Lower lobe of right lung (tissue), 2 donors: Measurements from ENCODE around the gene SLC48A1. TPM values are rescaled to one million over a fixed set of nuclear protein-coding genes. Genes with fewer than 3 reads are reported as not detected.
A peak's percentile ranks its signal among the peaks of the same experiment; 100 is the strongest.

Source experiments
- ATAC-seq, 2 donors: fragments of 200-7000 bp; cut with Tn5 transposase; one replicate each; pipeline ENCODE4 v1.9.1; 2020 to 2022; ENCODE audit warnings: mild to moderate bottlenecking in 2 of 2, moderate library complexity in 2 of 2
- DNase-seq: peaks from one replicate; pipeline ENCODE4 v3.0.0-alpha.2; 2020
- H3K27ac ChIP-seq: fragments of 200-600 bp; one replicate; pipeline ENCODE4 v1.8.0; 2022
- H3K27me3 ChIP-seq: fragments of 200-600 bp; one replicate; pipeline ENCODE4 v1.8.0; 2022; ENCODE audit warnings: low read depth
- H3K36me3 ChIP-seq: fragments of 200-600 bp; one replicate; pipeline ENCODE4 v1.8.0; 2022; ENCODE audit warnings: mild to moderate bottlenecking
- H3K4me1 ChIP-seq: fragments of 200-600 bp; one replicate; pipeline ENCODE4 v1.8.0; 2022
- H3K4me3 ChIP-seq: fragments of 200-600 bp; one replicate; pipeline ENCODE4 v1.8.0; 2022; ENCODE audit warnings: mild to moderate bottlenecking
- H3K9me3 ChIP-seq: fragments of 200-600 bp; one replicate; pipeline ENCODE4 v1.8.0; 2022
- intact Hi-C: fragments of 100-400 bp; cut with DNase I; formaldehyde crosslinking; loops from one replicate; pipeline ENCODE4 v1.11.0; 2022
- total RNA-seq: library from RNA; stranded (reverse); fragmentation: NEBNext Ultra II Directional; extraction: Animal tissue kit (Norgen Biotek cat#: 25700); gene quantifications from one replicate; pipeline ENCODE4 v1.2.1, GENCODE V29; 2021
- TF ChIP-seq, protein P1 (sequence below): fragments of 200-600 bp; IDR thresholded peaks from one replicate; pipeline ENCODE4 v1.8.0; 2022; ENCODE audit warnings: antibody characterized with exemption, mild to moderate bottlenecking
- donor health status: DM: no; HTN: yes; CAD: no; lungs with severe emphysema.

Gene SLC48A1
- total RNA-seq, 1 donor from 2014 or later = 39.9 TPM

DNA sequence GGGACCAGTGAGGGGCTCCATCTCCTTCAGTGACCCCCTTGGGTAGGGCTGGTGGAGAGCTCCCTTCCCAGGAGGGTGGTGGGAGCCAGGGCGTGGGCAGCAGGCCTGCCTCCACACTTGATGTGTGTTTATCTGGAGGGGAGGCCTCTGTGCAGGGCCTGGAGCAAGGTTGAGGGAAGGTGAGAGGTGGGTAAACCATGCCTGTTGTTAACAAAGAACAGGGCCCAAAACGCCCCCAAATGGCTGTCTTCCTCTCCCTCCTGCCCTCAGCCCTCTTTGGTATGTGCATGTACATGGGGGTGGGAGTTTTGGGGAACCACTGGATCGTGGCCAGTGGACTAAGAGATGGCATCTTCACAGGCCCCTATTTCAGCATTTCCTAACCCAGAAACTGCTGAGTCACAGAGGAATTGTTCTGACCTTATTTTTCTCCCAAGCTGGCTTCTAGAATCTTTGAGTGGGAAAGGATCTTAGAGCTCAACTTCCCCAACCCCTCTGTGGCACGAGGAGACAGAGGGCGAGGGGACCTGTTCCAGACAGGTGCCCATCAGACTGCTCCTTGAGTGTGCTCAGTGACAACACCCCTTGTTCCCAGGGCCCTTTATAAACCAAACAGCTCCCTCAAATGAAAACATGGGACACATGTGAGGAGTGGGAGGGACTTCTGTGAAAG, 3.6 kb downstream of the SLC48A1 start:
- peaks cover under 1% of the 10 kb centered on the region for H3K36me3 ChIP-seq
- H3K4me1 ChIP-seq = peaks cover 68% of the 10 kb centered on the region
- no peak for ATAC-seq
- peak; percentile 44 for DNase-seq
- H3K27ac ChIP-seq = peak overlapping the region; percentile 43
- H3K27me3 ChIP-seq = no peaks in the 10 kb centered on the region
- H3K4me3 ChIP-seq = no peak overlapping the region
- TF ChIP-seq, protein P1, sequence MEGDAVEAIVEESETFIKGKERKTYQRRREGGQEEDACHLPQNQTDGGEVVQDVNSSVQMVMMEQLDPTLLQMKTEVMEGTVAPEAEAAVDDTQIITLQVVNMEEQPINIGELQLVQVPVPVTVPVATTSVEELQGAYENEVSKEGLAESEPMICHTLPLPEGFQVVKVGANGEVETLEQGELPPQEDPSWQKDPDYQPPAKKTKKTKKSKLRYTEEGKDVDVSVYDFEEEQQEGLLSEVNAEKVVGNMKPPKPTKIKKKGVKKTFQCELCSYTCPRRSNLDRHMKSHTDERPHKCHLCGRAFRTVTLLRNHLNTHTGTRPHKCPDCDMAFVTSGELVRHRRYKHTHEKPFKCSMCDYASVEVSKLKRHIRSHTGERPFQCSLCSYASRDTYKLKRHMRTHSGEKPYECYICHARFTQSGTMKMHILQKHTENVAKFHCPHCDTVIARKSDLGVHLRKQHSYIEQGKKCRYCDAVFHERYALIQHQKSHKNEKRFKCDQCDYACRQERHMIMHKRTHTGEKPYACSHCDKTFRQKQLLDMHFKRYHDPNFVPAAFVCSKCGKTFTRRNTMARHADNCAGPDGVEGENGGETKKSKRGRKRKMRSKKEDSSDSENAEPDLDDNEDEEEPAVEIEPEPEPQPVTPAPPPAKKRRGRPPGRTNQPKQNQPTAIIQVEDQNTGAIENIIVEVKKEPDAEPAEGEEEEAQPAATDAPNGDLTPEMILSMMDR = no peak
- H3K9me3 ChIP-seq = no peaks in the 10 kb centered on the region
- intact Hi-C loops = loop anchor here (5.0 kb wide), 1 partner anchor 34 kb away; no protein-coding TSS in a partner anchor

DNA sequence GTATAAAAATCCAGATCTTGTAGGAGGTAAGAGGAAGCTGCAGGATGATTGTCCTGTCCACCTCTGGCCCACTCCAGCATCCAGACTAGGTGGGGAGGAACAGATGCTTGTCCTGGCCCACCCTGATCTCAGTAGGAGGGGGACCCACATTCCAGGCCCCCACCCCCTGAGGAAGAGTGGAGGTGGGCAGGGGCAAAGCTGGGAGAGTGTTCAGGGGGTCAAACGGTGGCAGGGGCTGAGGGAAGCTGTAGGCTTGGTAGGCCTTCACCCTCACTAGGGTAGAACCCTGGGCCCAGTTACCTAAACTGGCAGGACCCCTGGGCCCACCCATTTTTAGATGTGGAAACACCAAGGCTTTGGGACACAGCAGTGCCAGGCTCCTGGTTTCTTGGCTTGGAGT, 4.1 kb downstream of the SLC48A1 start:
- Histone ChIP-seq H3K4me3 (no peak overlapping the region), H3K27me3 (no peaks in the 10 kb centered on the region), H3K9me3 (no peaks in the 10 kb centered on the region), H3K27ac (peak overlapping the region; percentile 43), H3K4me1 (peaks cover 67% of the 10 kb centered on the region), H3K36me3 (peaks cover 6% of the 10 kb centered on the region)
- TF ChIP-seq, protein P1 = no peak
- ATAC-seq = no peak
- intact Hi-C loops = loop anchor here (5.0 kb wide), 1 partner anchor 35 kb away; no protein-coding TSS in a partner anchor
- no peak for DNase-seq

DNA sequence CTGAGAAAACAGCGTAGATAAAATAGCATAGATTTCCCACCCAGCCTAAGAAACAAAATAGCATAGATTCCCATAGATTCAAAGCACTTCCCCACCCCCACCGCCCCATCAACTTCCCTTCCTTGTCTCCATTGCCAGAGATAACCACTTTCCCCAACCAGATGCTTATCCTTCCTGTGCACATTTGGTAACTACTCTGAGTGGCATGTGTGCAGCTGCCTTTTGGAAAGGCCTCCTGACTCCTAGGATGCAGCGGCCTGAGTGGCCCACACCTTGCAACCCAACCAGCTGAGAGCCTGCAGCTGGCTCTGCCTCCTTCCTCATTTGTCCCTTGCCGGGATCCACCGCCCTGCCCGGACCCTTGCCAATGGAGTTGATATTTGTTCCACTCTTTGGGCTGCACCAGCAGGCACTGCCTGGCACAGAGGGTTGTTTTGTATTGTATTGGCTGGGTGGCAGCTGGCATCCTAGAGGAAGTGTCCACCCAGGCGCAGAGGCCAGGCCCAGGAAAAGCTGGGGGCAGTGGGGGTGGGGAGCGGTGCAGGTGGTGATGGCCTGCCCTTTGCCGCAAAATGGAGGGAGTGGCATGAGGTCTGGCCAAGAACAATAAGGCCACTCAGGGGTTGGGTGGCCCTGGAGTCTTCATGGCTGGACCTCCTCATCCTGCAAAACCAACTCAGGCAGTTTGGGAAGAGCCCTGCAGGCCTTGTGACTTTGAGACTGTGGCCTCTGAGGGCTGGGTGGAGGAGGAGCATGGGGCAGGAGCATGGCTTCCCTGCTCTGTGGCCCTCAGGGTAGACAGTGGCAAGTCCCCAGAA, 4.9 kb downstream of the SLC48A1 start:
- intact Hi-C loops = loop anchor here (5.0 kb wide), 1 partner anchor 36 kb away; no protein-coding TSS in a partner anchor
- TF ChIP-seq, protein P1 = no peak
- H3K36me3 ChIP-seq = peaks cover 14% of the 10 kb centered on the region
- H3K27me3 ChIP-seq = no peaks in the 10 kb centered on the region
- H3K9me3 ChIP-seq = no peaks in the 10 kb centered on the region
- peak; percentile 57 for DNase-seq
- no peak for ATAC-seq
- no peak overlapping the region for H3K4me3 ChIP-seq
- peaks cover 61% of the 10 kb centered on the region for H3K4me1 ChIP-seq
- peak overlapping the region; percentile 43 for H3K27ac ChIP-seq

DNA sequence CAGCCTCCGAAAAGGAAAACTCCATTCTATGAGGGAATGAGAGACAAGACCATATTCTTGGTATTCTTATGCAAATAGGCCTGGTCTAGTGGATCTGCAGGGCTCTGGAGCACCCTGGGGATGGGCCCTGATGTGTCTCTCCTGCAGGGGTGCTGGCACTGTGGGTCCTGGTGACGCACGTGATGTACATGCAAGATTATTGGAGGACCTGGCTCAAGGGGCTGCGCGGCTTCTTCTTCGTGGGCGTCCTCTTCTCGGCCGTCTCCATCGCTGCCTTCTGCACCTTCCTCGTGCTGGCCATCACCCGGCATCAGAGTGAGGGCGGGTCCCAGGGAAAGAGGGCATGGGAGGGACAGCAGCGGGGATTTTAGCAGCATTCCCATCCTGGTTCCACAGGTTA, 5.8 kb downstream of the SLC48A1 start:
- TF ChIP-seq, protein P1 = no peak
- intact Hi-C loops = loop anchor here (5.0 kb wide), 1 partner anchor 37 kb away; no protein-coding TSS in a partner anchor
- Histone ChIP-seq H3K36me3 (peaks cover 24% of the 10 kb centered on the region), H3K4me3 (no peak overlapping the region), H3K4me1 (peaks cover 57% of the 10 kb centered on the region), H3K27ac (no peak overlapping the region), H3K27me3 (no peaks in the 10 kb centered on the region), H3K9me3 (no peaks in the 10 kb centered on the region)
- DNase-seq (peak; percentile 46), ATAC-seq (peak in 1 of 2 donors; percentile 1)

DNA sequence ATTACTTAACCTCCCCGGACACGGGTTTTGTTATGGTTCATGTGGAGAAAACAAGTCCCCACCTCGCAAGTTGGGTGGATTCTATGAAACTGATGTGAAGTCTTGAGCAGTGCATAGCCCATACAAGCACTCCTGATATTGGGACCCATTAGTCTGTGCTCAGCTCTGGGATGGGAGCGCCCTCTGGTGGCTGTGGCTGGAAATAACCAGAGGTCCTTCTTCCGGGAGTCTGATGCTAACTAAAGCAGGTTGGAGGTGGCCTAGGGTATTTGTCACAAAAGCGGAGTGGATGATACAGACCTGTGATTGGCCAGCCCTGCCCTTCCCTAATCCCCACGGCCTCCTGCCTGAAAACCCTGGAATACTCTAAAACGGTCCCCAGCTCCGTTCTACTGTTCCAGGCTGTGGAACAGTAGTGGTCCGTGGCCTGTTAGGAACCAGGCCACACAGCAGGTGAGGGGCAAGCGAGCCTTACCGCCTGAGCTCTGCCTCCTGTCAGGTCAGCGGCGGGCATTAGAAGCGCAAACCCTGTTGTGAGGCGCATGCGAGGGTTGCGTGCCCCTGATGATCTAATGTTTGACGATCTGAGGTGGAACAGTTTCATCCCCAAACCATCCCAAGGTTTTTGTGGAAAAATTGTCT, 6.4 kb downstream of the SLC48A1 start:
- TF ChIP-seq, protein P1 = peak; percentile 95
- no peak overlapping the region for H3K27ac ChIP-seq
- DNase-seq (peak; percentile 86), ATAC-seq (peak; percentile 86)
- H3K27me3 ChIP-seq = no peaks in the 10 kb centered on the region
- no peaks in the 10 kb centered on the region for H3K9me3 ChIP-seq
- intact Hi-C loops = loop anchor here (5.0 kb wide), 1 partner anchor 37 kb away; no protein-coding TSS in a partner anchor
- peaks cover 52% of the 10 kb centered on the region for H3K4me1 ChIP-seq
- no peak overlapping the region for H3K4me3 ChIP-seq
- peaks cover 29% of the 10 kb centered on the region for H3K36me3 ChIP-seq
